HG02678 (cell line): Measurements from ENCODE around the gene ADAM15.
A peak's percentile ranks its signal among the peaks of the same experiment; 100 is the strongest.

Experiments used
- ATAC-seq: cut with Tn5 transposase; IDR thresholded peaks from one replicate; pipeline ENCODE4 v1.9.1; 2021; ENCODE audit warnings: mild to moderate bottlenecking, moderate library complexity; ENCODE audit not compliant: unreplicated experiment

Gene ADAM15

GRCh38 chr1:155011437-155012025, 39.6 kb upstream of the ADAM15 start:
- ATAC-seq = no peak

- ATAC-seq = no peak
Observed at GRCh38 chr1:155012026-155012546, 39.0 kb upstream of the ADAM15 start.

GRCh38 chr1:155012776-155013602, 38.1 kb upstream of the ADAM15 start:
- no peak for ATAC-seq

- no peak for ATAC-seq
Observed at GRCh38 chr1:155013632-155014031, 37.5 kb upstream of the ADAM15 start.

- no peak for ATAC-seq
Observed at GRCh38 chr1:155014709-155015508, 36.2 kb upstream of the ADAM15 start.

- no peak for ATAC-seq
Observed at GRCh38 chr1:155015527-155016230, 35.4 kb upstream of the ADAM15 start.

GRCh38 chr1:155016231-155016831, 34.8 kb upstream of the ADAM15 start:
- no peak for ATAC-seq

- ATAC-seq = peak; percentile 82
Observed at GRCh38 chr1:155017041-155017945, 33.8 kb upstream of the ADAM15 start.

- ATAC-seq = no peak
Observed at GRCh38 chr1:155017946-155018316, 33.2 kb upstream of the ADAM15 start.

GRCh38 chr1:155018617-155019348, 32.3 kb upstream of the ADAM15 start:
- no peak for ATAC-seq

- ATAC-seq = no peak
Observed at GRCh38 chr1:155019377-155020245, 31.5 kb upstream of the ADAM15 start.

GRCh38 chr1:155022136-155022926, 28.8 kb upstream of the ADAM15 start:
- ATAC-seq = no peak

- ATAC-seq = no peak
Observed at GRCh38 chr1:155022927-155023236, 28.2 kb upstream of the ADAM15 start.

- ATAC-seq = no peak
Observed at GRCh38 chr1:155023627-155024026, 27.5 kb upstream of the ADAM15 start.

GRCh38 chr1:155024315-155024714, 26.8 kb upstream of the ADAM15 start:
- no peak for ATAC-seq

- ATAC-seq = no peak
Observed at GRCh38 chr1:155026154-155026553, 25.0 kb upstream of the ADAM15 start.

GRCh38 chr1:155026588-155026987, 24.5 kb upstream of the ADAM15 start:
- no peak for ATAC-seq
